H9 (cell line): ENCODE data around the gene CERS3. TPM values are rescaled to one million over a fixed set of nuclear protein-coding genes. Genes with fewer than 3 reads are reported as not detected.

Experiments
- DNase-seq: peaks from one replicate; pipeline ENCODE4 v3.0.0-alpha.2; 2017
- H2AFZ ChIP-seq: one replicate; pipeline ENCODE4 v1.6.1; 2013; ENCODE audit warnings: mild to moderate bottlenecking, low read length, control low read depth, moderate library complexity
- H2AK5ac ChIP-seq: 2 replicates; pipeline ENCODE4 v1.6.1; 2013; ENCODE audit warnings: low read length, control low read depth, mixed read lengths; ENCODE audit not compliant: insufficient read length
- H2BK120ac ChIP-seq: one replicate; pipeline ENCODE4 v1.6.1; 2013; ENCODE audit warnings: low read depth, mild to moderate bottlenecking, low read length, control low read depth, inconsistent platforms; ENCODE audit not compliant: poor library complexity, severe bottlenecking
- H2BK12ac ChIP-seq: 2 replicates; pipeline ENCODE4 v1.6.1; 2013; ENCODE audit warnings: low read length, control low read depth, mixed read lengths, low read depth; ENCODE audit not compliant: insufficient read length
- H2BK15ac ChIP-seq: 2 replicates; pipeline ENCODE4 v1.6.1; 2013; ENCODE audit warnings: low read depth, low read length, control low read depth
- H2BK20ac ChIP-seq: one replicate; pipeline ENCODE4 v1.6.1; 2013; ENCODE audit warnings: low read depth, mild to moderate bottlenecking, low read length, control low read depth, inconsistent platforms; ENCODE audit not compliant: poor library complexity, severe bottlenecking
- H2BK5ac ChIP-seq: 2 replicates; pipeline ENCODE4 v1.6.1; 2013; ENCODE audit warnings: low read length, control low read depth, mixed read lengths; ENCODE audit not compliant: insufficient read length
- H3K14ac ChIP-seq: 2 replicates; pipeline ENCODE4 v1.6.1; 2013; ENCODE audit warnings: low read length, control low read depth; ENCODE audit not compliant: insufficient read depth
- H3K18ac ChIP-seq: 2 replicates; pipeline ENCODE4 v1.6.1; 2013; ENCODE audit warnings: low read depth, mild to moderate bottlenecking, mixed read lengths, low read length, control low read depth; ENCODE audit not compliant: insufficient read length
- H3K23ac ChIP-seq: 2 replicates; pipeline ENCODE4 v1.6.1; 2013; ENCODE audit warnings: low read length, control low read depth, mixed read lengths, low read depth; ENCODE audit not compliant: insufficient read length
- H3K23me2 ChIP-seq: 2 replicates; pipeline ENCODE4 v1.6.1; 2013; ENCODE audit warnings: low read depth, mild to moderate bottlenecking, mixed read lengths, low read length, control low read depth; ENCODE audit not compliant: insufficient read length, poor library complexity, severe bottlenecking
- H3K27ac ChIP-seq: 2 replicates; pipeline ENCODE4 v1.5.1; 2013; ENCODE audit warnings: low read length, control low read depth, mixed read lengths, low read depth; ENCODE audit not compliant: insufficient read length
- H3K27me3 ChIP-seq: 2 replicates; pipeline ENCODE4 v1.6.1; 2013; ENCODE audit warnings: low read length, control low read depth, inconsistent platforms; ENCODE audit not compliant: insufficient read depth
- H3K4ac ChIP-seq: 2 replicates; pipeline ENCODE4 v1.6.1; 2013; ENCODE audit warnings: low read depth, mild to moderate bottlenecking, control low read depth, inconsistent platforms, low read length, moderate library complexity
- H3K4me1 ChIP-seq: 2 replicates; pipeline ENCODE4 v1.6.1; 2013; ENCODE audit warnings: low read length, control low read depth, inconsistent platforms; ENCODE audit not compliant: insufficient read depth
- H3K4me2 ChIP-seq: 2 replicates; pipeline ENCODE4 v1.6.1; 2013; ENCODE audit warnings: low read length, control low read depth, mixed read lengths; ENCODE audit not compliant: insufficient read length, insufficient read depth
- H3K56ac ChIP-seq: 2 replicates; pipeline ENCODE4 v1.6.1; 2013; ENCODE audit warnings: low read depth, mild to moderate bottlenecking, mixed read lengths, low read length, control low read depth; ENCODE audit not compliant: insufficient read length
- H3K79me1 ChIP-seq: 2 replicates; pipeline ENCODE4 v1.6.1; 2013; ENCODE audit warnings: low read depth, mild to moderate bottlenecking, moderate library complexity, low read length, control low read depth, inconsistent platforms; ENCODE audit not compliant: insufficient read depth, poor library complexity, severe bottlenecking
- H3K79me2 ChIP-seq: 2 replicates; pipeline ENCODE4 v1.6.1; 2013; ENCODE audit warnings: low read length, control low read depth, inconsistent platforms; ENCODE audit not compliant: insufficient read depth
- H3K9ac ChIP-seq: 2 replicates; pipeline ENCODE4 v1.6.1; 2013; ENCODE audit warnings: low read length, control low read depth, mixed read lengths; ENCODE audit not compliant: insufficient read length; ENCODE audit errors: extremely low read depth
- H3K9me3 ChIP-seq: one replicate; pipeline ENCODE4 v1.6.1; 2013; ENCODE audit warnings: low read depth, low read length, inconsistent platforms; ENCODE audit not compliant: control insufficient read depth
- H3T11ph ChIP-seq: one replicate; pipeline ENCODE4 v1.6.1; 2013; ENCODE audit warnings: mild to moderate bottlenecking, low read length, control low read depth, inconsistent platforms
- H4K20me1 ChIP-seq: one replicate; pipeline ENCODE4 v1.6.1; 2013; ENCODE audit not compliant: control insufficient read depth, insufficient read length, insufficient read depth
- H4K5ac ChIP-seq: 2 replicates; pipeline ENCODE4 v1.6.1; 2013; ENCODE audit warnings: low read depth, mild to moderate bottlenecking, mixed read lengths, low read length, control low read depth; ENCODE audit not compliant: insufficient read length
- H4K8ac ChIP-seq: replicated peaks from 2 replicates; pipeline ENCODE4 v1.6.1; 2013; ENCODE audit warnings: low read length, control low read depth, mixed read lengths, low read depth; ENCODE audit not compliant: insufficient read length
- H4K91ac ChIP-seq: 2 replicates; pipeline ENCODE4 v1.6.1; 2013; ENCODE audit warnings: low read depth, mild to moderate bottlenecking, moderate library complexity, mixed read lengths, low read length, control low read depth; ENCODE audit not compliant: insufficient read length
- H3K27ac Mint-ChIP-seq, 3 experiments: 2 replicates in 2 of 3; 3 replicates in 1 of 3; pipeline ENCODE4 v1.8.0; 2020 to 2021; ENCODE audit warnings: mixed read lengths in 3 of 3, mild to moderate bottlenecking in 1 of 3, moderate library complexity in 1 of 3
- H3K27me3 Mint-ChIP-seq: 2 replicates; pipeline ENCODE4 v1.8.0; 2021; ENCODE audit warnings: low read depth, mild to moderate bottlenecking, moderate library complexity, mixed read lengths
- H3K36me3 Mint-ChIP-seq, 3 experiments: 2 replicates in 2 of 3; 3 replicates in 1 of 3; pipeline ENCODE4 v1.8.0; 2020 to 2021; ENCODE audit warnings: low read depth in 3 of 3, mixed read lengths in 3 of 3; ENCODE audit not compliant: insufficient read depth in 1 of 3
- H3K4me1 Mint-ChIP-seq, 2 experiments: 2 replicates each; pipeline ENCODE4 v1.8.0; 2020; ENCODE audit warnings: mixed read lengths in 2 of 2
- H3K4me3 Mint-ChIP-seq, 2 experiments: 2 replicates in 1 of 2; 3 replicates in 1 of 2; pipeline ENCODE4 v1.8.0; 2020 to 2021; ENCODE audit warnings: mild to moderate bottlenecking in 2 of 2, mixed read lengths in 2 of 2, moderate library complexity in 1 of 2
- H3K9me3 Mint-ChIP-seq, 2 experiments: 2 replicates in 1 of 2; 3 replicates in 1 of 2; pipeline ENCODE4 v1.8.0; 2020; ENCODE audit warnings: mild to moderate bottlenecking in 2 of 2, mixed read lengths in 2 of 2, moderate library complexity in 1 of 2
- WGBS: extraction: QIAGEN DNeasy Blood & Tissue Kit; methylation state at CpG from one replicate; pipeline ENCODE4 v1.1.7; 2013; ENCODE audit warnings: missing lambda C conversion rate, low lambda C conversion rate, mixed read lengths; ENCODE audit not compliant: insufficient read length; ENCODE audit errors: extremely low coverage; 5-methylcytosine and 5-hydroxymethylcytosine counted together
- total RNA-seq: library from RNA; stranded (reverse); gene quantifications from 2 replicates; pipeline ENCODE4 v1.2.1, GENCODE V29; 2021
- TF ChIP-seq, protein P1 (sequence below): fragments of 200-600 bp; sonication (generic); conservative IDR thresholded peaks from 3 replicates; pipeline ENCODE4 v1.8.0; 2021; ENCODE audit warnings: antibody characterized with exemption, mild to moderate bottlenecking

Gene CERS3
- total RNA-seq, 1 experiment from 2014 or later, result 1.4 TPM

DNA sequence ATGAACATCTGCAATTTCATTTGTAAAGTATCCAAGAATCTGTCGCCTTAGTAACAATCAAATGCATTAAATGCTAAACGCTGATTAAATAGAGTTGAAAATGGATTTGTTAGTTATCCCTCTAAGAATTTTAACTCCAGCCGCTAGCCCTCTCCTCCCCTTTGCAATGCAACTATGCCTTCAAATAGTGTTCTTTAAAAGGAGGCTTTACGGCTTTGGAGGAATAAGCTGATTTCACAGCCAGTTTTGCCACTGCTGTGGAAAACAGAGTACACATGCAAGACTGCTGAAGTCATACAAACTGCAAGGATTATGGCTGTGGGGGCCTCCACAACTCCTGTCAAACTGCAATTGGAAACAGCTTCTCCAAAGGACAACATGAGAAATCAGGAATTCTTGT, 89.2 kb downstream of the CERS3 start:
- Histone ChIP-seq H2AK5ac (no peak overlapping the region), H3K27ac (no peak overlapping the region), H4K20me1 (no peaks in the 10 kb centered on the region), H2BK15ac (no peak overlapping the region), H3K4me2 (no peak overlapping the region), H3T11ph (no peak overlapping the region), H4K91ac (no peak overlapping the region), H3K23me2 (no peaks in the 10 kb centered on the region), H3K23ac (no peak overlapping the region), H4K8ac (no peak overlapping the region), H3K79me1 (no peaks in the 10 kb centered on the region), H3K14ac (no peak overlapping the region), H3K9me3 (peaks cover 6% of the 10 kb centered on the region), H3K27me3 (no peaks in the 10 kb centered on the region), H3K4ac (no peak overlapping the region), H3K18ac (no peak overlapping the region), H2BK20ac (no peak overlapping the region), H3K79me2 (no peaks in the 10 kb centered on the region), H3K9ac (no peak overlapping the region), H3K56ac (no peak overlapping the region), H2AFZ (no peak overlapping the region), H2BK5ac (no peak overlapping the region), H2BK12ac (no peak overlapping the region), H4K5ac (no peak overlapping the region), H3K4me1 (peaks cover 2% of the 10 kb centered on the region; the same call in 1 of the 2 replicates), H2BK120ac (no peak overlapping the region)
- TF ChIP-seq, protein P1, sequence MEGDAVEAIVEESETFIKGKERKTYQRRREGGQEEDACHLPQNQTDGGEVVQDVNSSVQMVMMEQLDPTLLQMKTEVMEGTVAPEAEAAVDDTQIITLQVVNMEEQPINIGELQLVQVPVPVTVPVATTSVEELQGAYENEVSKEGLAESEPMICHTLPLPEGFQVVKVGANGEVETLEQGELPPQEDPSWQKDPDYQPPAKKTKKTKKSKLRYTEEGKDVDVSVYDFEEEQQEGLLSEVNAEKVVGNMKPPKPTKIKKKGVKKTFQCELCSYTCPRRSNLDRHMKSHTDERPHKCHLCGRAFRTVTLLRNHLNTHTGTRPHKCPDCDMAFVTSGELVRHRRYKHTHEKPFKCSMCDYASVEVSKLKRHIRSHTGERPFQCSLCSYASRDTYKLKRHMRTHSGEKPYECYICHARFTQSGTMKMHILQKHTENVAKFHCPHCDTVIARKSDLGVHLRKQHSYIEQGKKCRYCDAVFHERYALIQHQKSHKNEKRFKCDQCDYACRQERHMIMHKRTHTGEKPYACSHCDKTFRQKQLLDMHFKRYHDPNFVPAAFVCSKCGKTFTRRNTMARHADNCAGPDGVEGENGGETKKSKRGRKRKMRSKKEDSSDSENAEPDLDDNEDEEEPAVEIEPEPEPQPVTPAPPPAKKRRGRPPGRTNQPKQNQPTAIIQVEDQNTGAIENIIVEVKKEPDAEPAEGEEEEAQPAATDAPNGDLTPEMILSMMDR, result no peak
- Mint-ChIP-seq H3K4me3 (no peak overlapping the region), H3K9me3 (peaks cover 28 to 40% of the 10 kb centered on the region in 2 experiments), H3K27ac (0 out of 7 replicates have a peak overlapping the region, but pooled peaks of 1 of the 3 experiments have one; percentile 20), H3K4me1 (peaks cover 21 to 24% of the 10 kb centered on the region in 2 experiments), H3K36me3 (peaks cover 10 to 29% (median 14%) of the 10 kb centered on the region in 3 experiments), H3K27me3 (peaks cover 8% of the 10 kb centered on the region; the same call in 1 of the 2 replicates)
- WGBS, result no CpG with 5 or more reads among the region's 4 CpGs
- DNase-seq, result no peak
